ENCODE data around the gene PHF23.

Gene PHF23

DNA sequence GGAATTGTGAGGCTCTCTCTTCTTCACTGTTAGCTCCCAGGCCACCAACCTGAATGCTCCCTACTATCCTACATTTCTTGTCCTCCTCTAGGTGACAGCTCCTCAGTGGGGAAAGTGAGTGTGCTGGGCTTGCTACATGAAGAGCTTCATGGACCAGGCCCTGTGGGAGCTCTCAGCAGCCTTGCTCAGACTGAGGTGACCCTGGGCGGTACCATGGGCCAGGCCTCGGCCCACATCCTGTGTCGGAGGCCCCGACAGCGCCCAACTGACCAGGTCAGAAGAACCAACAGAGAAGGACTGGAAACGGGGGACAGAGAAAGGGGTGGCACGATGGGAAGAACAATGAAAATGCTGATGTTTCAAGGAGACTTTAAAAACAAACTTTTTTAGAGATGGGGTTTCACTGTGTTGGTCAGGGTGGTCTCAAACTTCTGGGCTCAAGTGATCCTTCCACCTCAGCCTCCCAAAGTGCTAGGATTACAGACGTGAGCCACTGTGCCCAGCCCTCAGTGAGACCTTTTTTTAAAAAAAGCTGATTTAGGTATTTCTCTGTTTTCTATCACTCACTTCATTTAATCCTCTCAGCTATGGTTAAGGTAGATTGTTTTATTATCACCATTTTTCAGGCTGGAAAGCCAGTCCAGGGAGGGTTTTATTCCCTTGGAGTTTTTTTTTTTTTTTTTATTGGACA is 17.7 kb upstream of the PHF23 start:
- no peak overlapping the region for H3K4me3 ChIP-seq (ENCODE audit: control insufficient read depth, low read depth, low read length)
- no peak for DNase-seq (ENCODE audit: low read depth)
- TF ChIP-seq, protein P1, sequence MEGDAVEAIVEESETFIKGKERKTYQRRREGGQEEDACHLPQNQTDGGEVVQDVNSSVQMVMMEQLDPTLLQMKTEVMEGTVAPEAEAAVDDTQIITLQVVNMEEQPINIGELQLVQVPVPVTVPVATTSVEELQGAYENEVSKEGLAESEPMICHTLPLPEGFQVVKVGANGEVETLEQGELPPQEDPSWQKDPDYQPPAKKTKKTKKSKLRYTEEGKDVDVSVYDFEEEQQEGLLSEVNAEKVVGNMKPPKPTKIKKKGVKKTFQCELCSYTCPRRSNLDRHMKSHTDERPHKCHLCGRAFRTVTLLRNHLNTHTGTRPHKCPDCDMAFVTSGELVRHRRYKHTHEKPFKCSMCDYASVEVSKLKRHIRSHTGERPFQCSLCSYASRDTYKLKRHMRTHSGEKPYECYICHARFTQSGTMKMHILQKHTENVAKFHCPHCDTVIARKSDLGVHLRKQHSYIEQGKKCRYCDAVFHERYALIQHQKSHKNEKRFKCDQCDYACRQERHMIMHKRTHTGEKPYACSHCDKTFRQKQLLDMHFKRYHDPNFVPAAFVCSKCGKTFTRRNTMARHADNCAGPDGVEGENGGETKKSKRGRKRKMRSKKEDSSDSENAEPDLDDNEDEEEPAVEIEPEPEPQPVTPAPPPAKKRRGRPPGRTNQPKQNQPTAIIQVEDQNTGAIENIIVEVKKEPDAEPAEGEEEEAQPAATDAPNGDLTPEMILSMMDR (IDR thresholded peaks at IDR 0.05; ENCODE audit: control insufficient read depth, insufficient read depth, low read depth, low read length, missing control alignments) = no peak

DNA sequence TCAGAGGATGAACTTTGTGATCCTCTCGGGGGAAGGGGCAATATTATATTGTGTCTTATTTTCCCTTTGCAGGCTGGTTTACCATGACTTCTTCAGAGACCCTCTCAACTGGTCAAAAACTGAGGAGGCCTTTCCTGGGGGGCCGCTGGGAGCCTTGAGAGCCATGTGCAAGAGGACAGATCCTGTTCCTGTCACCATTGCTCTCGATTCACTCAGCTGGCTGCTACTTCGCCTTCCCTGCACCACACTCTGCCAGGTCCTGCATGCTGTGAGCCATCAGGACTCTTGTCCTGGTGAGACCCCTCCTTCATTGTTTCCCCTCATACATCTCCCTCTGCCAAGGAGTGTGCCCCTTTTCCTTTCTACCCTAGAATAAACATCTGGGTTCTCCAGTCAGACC is 15.3 kb upstream of the PHF23 start:
- DNase-seq (ENCODE audit: low read depth) = no peak
- TF ChIP-seq, protein P1 (IDR thresholded peaks at IDR 0.05; ENCODE audit: control insufficient read depth, insufficient read depth, low read depth, low read length, missing control alignments) = no peak
- no peak overlapping the region for H3K4me3 ChIP-seq (ENCODE audit: control insufficient read depth, low read depth, low read length)

DNA sequence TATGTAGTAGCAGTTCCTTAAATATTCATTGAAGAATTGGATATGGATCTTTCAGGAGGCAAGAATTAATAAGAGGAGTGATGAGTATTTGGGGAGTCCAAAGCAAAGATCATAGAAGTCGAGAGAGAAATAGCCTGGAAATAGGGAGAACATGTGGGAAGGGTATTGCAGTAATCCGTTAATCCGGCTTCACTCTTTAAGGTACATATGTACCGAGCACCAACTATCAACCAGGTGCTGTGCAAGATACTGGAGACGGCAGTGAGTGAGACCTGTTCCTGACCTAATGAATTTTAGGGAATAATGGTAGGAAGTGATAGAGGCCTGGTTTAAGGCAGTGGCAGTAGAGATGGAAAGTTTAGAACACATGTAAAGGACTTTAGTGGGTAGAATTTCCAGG is 13.8 kb upstream of the PHF23 start:
- TF ChIP-seq, protein P1 (IDR thresholded peaks at IDR 0.05; ENCODE audit: control insufficient read depth, insufficient read depth, low read depth, low read length, missing control alignments) = no peak
- H3K4me3 ChIP-seq (ENCODE audit: control insufficient read depth, low read depth, low read length) = peak overlapping the region; percentile 79
- no peak for DNase-seq (ENCODE audit: low read depth)

DNA sequence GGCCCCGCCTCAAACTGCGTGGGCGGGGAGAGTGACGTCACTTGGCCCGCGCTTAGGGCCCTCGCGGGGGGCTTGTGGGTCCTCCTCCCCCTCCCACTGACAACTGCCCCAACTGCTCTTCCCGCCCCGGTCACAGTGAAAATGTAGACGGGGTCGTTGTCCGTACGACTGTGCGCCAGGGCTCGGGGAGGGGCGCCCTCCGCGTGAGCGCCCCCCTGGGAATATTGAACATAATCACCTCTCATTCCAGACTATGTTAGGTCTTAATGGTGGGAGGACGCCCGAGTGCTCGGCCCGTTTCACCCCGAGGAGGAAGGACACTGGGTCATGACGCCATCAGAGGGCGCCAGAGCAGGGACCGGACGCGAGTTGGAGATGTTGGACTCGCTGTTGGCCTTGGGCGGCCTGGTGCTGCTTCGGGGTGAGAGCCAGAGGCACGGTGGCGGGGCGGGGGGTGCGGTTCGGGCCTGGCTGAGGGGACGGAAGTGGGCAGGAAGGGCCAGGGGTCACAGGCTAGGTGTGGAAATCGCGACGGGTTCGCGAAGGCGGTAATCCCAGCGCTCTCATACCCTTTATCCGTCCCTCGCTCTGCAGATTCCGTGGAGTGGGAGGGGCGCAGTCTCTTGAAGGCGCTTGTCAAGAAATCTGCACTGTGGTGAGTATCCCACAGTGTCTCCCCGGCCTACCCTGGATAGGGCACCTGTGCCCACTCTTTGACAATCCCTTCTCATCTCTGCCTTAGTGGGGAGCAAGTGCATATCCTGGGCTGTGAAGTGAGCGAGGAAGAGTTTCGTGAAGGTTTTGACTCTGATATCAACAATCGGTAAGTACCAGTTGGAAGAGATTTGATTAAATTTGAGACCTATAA is 13.2 kb upstream of the PHF23 start, which contains the start of gene ELP5:
ELP5 (plus strand) TSS at position 40 of the 868 bp plus-strand sequence; CDS start at position 376, 336 bp downstream.
- DNase-seq (ENCODE audit: low read depth) = peak; percentile 75
- TF ChIP-seq, protein P1 (IDR thresholded peaks at IDR 0.05; ENCODE audit: control insufficient read depth, insufficient read depth, low read depth, low read length, missing control alignments) = peak; percentile 29
- peak within 1 kb of the TSS; percentile 79 for H3K4me3 ChIP-seq (ENCODE audit: control insufficient read depth, low read depth, low read length)

DNA sequence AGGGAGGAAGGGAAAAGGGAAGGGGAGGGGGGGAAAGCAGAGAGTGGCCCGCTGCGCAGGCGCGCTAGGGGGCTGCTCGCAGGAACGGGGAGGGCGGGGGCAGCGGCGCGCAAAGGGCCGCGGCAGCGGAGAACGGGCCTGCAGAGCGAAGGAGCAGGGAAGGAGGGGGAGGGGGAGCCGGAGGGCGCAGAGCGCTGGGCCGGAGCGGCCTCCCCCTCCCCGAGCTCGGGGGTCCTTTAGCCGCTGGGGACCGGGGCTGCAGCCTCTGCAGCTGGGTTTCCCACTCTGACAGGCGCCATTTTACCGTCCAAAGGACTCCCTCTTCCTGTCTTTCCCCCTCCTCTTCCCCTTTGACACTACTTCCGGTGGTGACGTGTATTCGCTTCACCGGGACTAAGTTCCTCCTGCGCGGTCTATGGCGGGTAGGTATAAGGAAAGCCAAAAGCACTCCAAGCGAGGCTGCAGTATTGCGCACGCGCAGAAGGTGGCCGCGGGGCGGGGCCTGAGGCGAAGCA is 12.5 kb upstream of the PHF23 start, which contains the start of gene CTDNEP1:
CTDNEP1 (minus strand) TSS at position 74 of the 515 bp plus-strand sequence. CDS start 438 bp downstream, outside the sequence.
- peak; percentile 99 for DNase-seq (ENCODE audit: low read depth)
- peak within 1 kb of the TSS; percentile 79 for H3K4me3 ChIP-seq (ENCODE audit: control insufficient read depth, low read depth, low read length)
- TF ChIP-seq, protein P1 (IDR thresholded peaks at IDR 0.05; ENCODE audit: control insufficient read depth, insufficient read depth, low read depth, low read length, missing control alignments) = no peak

Measured in AG09309 (cell line).